Measurements from ENCODE around the gene ZSCAN5B.

- TF ChIP-seq CTCF (IDR thresholded peaks at IDR 0.05; ENCODE audit: insufficient read depth, low read length, poor library complexity, severe bottlenecking), result no peak
- no peak for TF ChIP-seq EZH2phosphoT487 (conservative IDR thresholded peaks at IDR 0.05; ENCODE audit: low read length)
Measured at GRCh38 chr19:56150358-56150757, 47.2 kb downstream of the ZSCAN5B start.

Measured in SU-DHL-6 (cell line).